ENCODE data around the gene PRRG2.

Gene PRRG2

DNA sequence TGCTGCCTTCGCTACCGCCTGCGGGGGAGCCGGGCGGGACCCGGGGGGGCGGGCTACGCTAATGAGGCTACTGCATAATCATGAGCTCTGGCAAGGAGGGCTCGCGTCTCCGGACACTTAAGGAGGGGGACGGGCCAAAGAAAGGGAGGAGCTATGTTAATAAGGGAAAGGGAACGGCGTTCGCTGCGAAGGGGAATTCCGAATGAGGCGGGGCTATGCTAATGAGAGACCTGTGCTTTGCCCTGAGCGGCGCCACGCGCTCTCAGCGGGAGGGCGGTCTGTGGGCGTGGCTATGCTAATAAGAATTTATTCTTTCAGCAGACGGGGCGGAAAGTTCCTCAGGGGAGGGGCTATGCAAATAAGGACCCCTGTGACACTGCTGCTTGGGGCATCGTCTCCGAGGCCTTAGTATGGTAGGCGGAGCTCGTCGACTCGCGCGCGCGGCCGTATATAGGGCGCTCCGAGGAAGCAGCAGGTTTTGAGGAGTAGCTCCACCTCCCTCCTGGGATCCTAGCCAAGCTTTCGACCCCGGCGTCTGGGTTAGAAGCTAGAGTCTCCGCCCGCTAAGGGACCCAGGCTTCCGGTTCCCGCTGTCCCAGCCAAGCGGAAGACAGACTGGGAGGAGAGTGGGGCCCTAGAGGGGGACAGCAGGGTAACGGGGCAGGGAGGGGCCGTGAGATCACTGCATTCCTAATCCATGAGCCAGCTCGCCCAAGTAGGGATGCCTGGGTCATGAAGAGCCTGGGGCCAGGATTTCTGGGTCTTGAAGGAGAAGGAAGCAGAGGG, 59.2 kb downstream of the PRRG2 start, which contains the start of gene RRAS:
Gene RRAS (minus strand): TSS at position 31 of the 786 bp plus-strand sequence. CDS start 45 bp downstream, outside the sequence.
- Mint-ChIP-seq H3K27me3 (ENCODE audit: low read depth) (peaks cover 5% of the 10 kb centered on the region), H3K27ac (peak within 1 kb of the TSS; percentile 97), H3K9me3 (no peaks in the 10 kb centered on the region), H3K4me1 (ENCODE audit: low read depth) (peaks cover 41% of the 10 kb centered on the region), H3K4me3 (peak within 1 kb of the TSS; percentile 96), H3K36me3 (ENCODE audit: low read depth) (peaks cover 2% of the 10 kb centered on the region)
- DNase-seq (ENCODE audit: low spot score) = peak; percentile 100

Measured in T-helper 2 cell treated with Interferon-gamma antibody and Interleukin-4, amounts not matched to agents 5 μg/mL and 100 μg/mL, for 36 hours (primary cell).